Skeletal muscle satellite cell (primary cell): ENCODE results near the gene HNRNPDL.
"Not testable (repeated sequence)": the region's sequence is repeated elsewhere in the genome, so short reads cannot be mapped to it uniquely, and the experiment has no call there.

Source experiments
- H3K27me3 ChIP-seq: 2 replicates; pipeline ENCODE4 v1.7.0; 2013; ENCODE audit warnings: low read length; ENCODE audit not compliant: control insufficient read depth, insufficient read depth
- H3K36me3 ChIP-seq: 2 replicates; pipeline ENCODE4 v1.7.0; 2013; ENCODE audit warnings: mild to moderate bottlenecking, control low read depth, low read length; ENCODE audit not compliant: insufficient read depth
- H3K4me1 ChIP-seq: 2 replicates; pipeline ENCODE4 v1.7.0; 2013; ENCODE audit warnings: low read length; ENCODE audit not compliant: control insufficient read depth, insufficient read depth
- H3K4me2 ChIP-seq: 2 replicates; pipeline ENCODE4 v1.7.0; 2013; ENCODE audit warnings: mild to moderate bottlenecking, low read length
- H3K4me3 ChIP-seq: 2 replicates; pipeline ENCODE4 v1.7.0; 2013; ENCODE audit warnings: low read length
- H3K9ac ChIP-seq: 2 replicates; pipeline ENCODE4 v1.7.0; 2013; ENCODE audit warnings: mild to moderate bottlenecking, low read depth, low read length, moderate library complexity
- H3K9me3 ChIP-seq: replicated peaks from 2 replicates; pipeline ENCODE4 v1.7.0; 2013; ENCODE audit warnings: mild to moderate bottlenecking, control low read depth, low read length

HNRNPDL gene

DNA sequence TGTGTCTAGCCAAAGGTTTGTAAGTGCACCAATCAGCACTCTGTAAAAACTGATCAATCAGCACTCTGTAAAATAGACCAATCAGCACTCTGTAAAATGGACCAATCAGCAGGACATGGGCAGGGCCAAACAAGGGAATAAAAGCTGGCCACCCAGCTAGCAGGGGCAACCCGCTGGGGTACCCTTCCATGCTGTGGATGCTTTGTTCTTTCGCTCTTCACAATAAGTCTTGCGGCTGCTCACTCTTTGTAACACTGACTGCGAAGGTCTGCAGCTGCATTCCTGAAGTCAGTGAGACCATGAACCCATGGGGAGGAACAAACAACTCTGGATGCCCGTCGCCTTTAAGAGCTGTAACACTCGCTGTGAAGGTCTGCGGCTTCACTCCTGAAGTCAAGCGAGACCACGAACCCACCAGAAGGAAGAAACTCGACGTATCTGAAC is 14.3 kb downstream of the HNRNPDL start:
- Histone ChIP-seq H3K4me2 (no peak overlapping the region), H3K4me1 (no peaks in the 10 kb centered on the region), H3K9ac (no peak overlapping the region), H3K4me3 (no peak overlapping the region), H3K27me3 (no peaks in the 10 kb centered on the region), H3K9me3 (no peaks in the 10 kb centered on the region), H3K36me3 (no peaks in the 10 kb centered on the region)

DNA sequence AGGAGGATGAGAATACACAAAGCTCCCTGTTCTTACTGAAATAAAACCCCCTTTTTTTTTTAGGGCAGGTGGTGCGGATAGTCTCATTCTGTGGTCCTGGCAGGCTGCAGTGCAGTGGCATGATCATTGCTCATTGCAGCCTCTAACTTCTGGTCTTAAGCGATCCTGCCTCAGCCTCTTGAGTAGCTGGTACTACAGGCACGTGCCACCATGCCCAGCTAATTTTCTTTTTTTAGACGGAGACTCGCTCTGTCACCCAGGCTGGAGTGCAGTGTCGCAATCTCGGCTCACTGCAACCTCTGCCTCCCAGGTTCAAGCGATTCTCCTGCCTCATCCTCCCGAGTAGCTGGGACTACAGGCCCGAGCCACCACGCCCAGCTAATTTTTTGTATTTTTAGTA is 15.2 kb downstream of the HNRNPDL start:
- H3K4me3 ChIP-seq, H3K27me3 ChIP-seq, H3K9ac ChIP-seq, H3K4me2 ChIP-seq, H3K36me3 ChIP-seq, H3K9me3 ChIP-seq, H3K4me1 ChIP-seq: not testable (repeated sequence)

- Histone ChIP-seq H3K4me1 (no peaks in the 10 kb centered on the region), H3K4me2 (no peak overlapping the region), H3K27me3 (no peaks in the 10 kb centered on the region), H3K9me3 (no peaks in the 10 kb centered on the region), H3K9ac (no peak overlapping the region), H3K4me3 (no peak overlapping the region), H3K36me3 (no peaks in the 10 kb centered on the region)
These were observed 26.5 kb downstream of the HNRNPDL start for GRCh38 chr4:82403725-82404124.

DNA sequence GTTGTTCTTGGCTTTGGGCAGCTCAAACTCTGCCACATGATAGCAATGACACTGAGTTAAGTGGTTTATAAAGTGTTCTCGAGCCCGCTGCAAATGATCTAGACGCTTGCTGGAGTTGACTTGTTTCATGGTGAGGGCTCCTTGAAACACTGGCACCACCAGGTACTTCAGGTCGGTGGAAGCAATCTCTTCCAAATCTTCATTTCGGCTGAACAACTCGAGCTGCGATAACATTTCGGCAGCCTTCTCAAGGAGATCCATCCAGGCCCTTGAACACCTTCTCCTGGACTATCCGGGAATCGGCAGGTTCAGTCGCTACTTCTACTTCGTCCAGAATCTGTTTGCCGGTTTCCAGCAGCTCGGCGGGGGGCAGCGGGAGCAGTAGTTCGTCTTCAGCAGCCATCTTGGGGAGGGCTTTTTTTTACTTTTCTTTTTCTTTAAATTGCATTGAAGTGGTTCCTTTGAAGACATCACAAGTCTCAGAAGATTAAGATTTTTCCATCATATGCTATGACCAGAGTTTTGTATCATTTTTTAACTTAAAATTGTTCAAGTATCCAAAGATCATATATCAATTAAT is 28.0 kb downstream of the HNRNPDL start:
- Histone ChIP-seq H3K4me2 (no peak overlapping the region), H3K9ac (no peak overlapping the region), H3K4me1 (no peaks in the 10 kb centered on the region), H3K9me3 (no peaks in the 10 kb centered on the region), H3K27me3 (no peaks in the 10 kb centered on the region), H3K36me3 (no peaks in the 10 kb centered on the region), H3K4me3 (no peak overlapping the region)

- H3K4me3 ChIP-seq, result no peak overlapping the region
These were observed 28.7 kb downstream of the HNRNPDL start for GRCh38 chr4:82401600-82401999.

DNA sequence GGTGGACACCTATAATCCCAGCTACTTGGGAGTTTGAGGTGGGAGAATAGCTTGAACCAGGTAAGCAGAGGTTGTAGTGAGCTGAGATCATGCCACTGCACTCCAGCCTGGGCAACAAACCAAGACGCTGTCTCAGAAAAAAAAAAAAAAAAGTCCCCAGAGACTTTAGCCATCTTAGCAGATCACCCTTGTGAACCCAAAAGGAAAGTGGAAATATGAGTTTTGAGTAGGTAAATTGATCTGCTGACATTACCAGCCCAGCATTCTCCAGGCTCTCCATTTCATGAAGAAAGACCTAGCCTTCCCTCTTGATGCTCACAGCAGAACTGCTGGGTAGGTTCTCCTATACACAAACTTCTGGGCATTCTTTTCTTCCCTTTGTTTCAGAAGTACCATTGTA is 32.0 kb downstream of the HNRNPDL start:
- H3K4me1 ChIP-seq, result no peaks in the 10 kb centered on the region
- H3K4me3 ChIP-seq, result no peak overlapping the region
- H3K9me3 ChIP-seq, result no peaks in the 10 kb centered on the region
- H3K4me2 ChIP-seq, result no peak overlapping the region
- H3K9ac ChIP-seq, result no peak overlapping the region
- no peaks in the 10 kb centered on the region for H3K36me3 ChIP-seq
- H3K27me3 ChIP-seq, result no peaks in the 10 kb centered on the region

More at GRCh38 chr4:82401600-82401999, 28.7 kb downstream of the HNRNPDL start:
- no peaks in the 10 kb centered on the region for H3K9me3 ChIP-seq
- no peak overlapping the region for H3K9ac ChIP-seq
- no peaks in the 10 kb centered on the region for H3K4me1 ChIP-seq
- no peaks in the 10 kb centered on the region for H3K27me3 ChIP-seq
- H3K4me2 ChIP-seq, result no peak overlapping the region
- H3K36me3 ChIP-seq, result no peaks in the 10 kb centered on the region

DNA sequence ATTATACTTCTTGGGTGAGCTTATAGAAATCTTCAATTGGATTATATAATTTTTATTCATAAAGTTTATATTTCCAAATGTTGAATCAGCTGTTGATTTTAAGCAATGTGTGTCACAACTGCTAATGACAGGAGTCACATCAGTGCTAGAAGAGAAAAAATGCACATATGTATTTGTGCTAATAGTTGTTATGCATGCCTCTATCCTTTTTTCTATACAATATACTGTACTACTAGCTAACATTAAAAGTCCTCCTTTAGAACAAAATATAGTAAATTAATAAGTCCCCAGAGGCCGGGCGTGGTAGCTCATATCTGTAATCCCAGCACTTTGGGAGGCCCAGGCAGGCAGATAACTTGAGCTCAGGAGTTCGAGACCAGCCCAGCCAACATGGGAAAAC is 32.7 kb downstream of the HNRNPDL start:
- H3K9me3 ChIP-seq, result no peaks in the 10 kb centered on the region
- H3K27me3 ChIP-seq, result no peaks in the 10 kb centered on the region
- H3K9ac ChIP-seq, result no peak overlapping the region
- H3K4me1 ChIP-seq, result no peaks in the 10 kb centered on the region
- H3K4me2 ChIP-seq, result no peak overlapping the region
- no peak overlapping the region for H3K4me3 ChIP-seq
- H3K36me3 ChIP-seq, result no peaks in the 10 kb centered on the region

- Histone ChIP-seq H3K4me1 (no peaks in the 10 kb centered on the region), H3K4me3 (no peak overlapping the region), H3K4me2 (no peak overlapping the region), H3K9ac (no peak overlapping the region), H3K9me3 (no peaks in the 10 kb centered on the region), H3K27me3 (no peaks in the 10 kb centered on the region), H3K36me3 (no peaks in the 10 kb centered on the region)
These were observed 35.4 kb downstream of the HNRNPDL start for GRCh38 chr4:82394896-82395295.

DNA sequence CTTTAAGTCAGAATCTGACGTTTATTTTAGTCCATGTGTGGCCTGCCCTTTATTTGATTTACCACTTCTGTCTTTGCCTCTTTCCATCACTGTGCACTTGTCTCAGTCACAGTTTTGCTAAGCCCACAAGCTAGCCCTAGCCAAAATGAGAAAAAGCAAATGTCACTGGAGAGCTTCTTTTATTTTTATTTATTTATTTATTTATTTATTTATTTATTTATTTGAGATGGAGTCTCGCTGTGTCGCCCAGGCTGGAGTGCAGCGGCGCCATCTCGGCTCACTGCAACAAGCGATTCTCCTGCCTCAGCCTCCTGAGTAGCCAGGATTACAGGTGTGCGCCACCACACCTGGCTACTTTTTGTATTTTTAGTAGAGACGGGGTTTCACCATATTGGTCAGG is 40.2 kb downstream of the HNRNPDL start:
- not testable (repeated sequence) for H3K4me3 ChIP-seq, H3K4me1 ChIP-seq, H3K36me3 ChIP-seq, H3K27me3 ChIP-seq, H3K9ac ChIP-seq, H3K9me3 ChIP-seq, H3K4me2 ChIP-seq

DNA sequence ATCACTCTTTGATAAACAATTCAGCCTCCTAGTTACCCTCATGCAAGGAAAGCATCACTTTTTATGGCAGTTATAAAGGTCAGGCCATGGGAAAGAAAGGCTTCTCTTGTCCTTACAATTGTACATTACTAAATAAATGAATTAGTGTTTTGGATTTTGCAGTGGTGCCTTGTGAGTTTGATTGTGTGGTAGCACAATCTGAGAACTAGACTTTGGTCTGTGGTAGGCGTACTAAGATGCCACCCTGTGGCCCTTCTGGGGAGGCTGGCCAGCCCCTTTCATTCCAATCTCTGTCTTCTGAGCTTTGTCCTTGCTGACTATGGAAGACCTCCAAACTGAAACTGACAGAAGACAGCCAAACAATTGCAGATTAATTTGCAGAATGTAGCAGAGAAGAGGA is 41.9 kb downstream of the HNRNPDL start:
- Histone ChIP-seq H3K4me1 (no peaks in the 10 kb centered on the region), H3K4me3 (no peak overlapping the region), H3K27me3 (no peaks in the 10 kb centered on the region), H3K36me3 (no peaks in the 10 kb centered on the region), H3K9ac (no peak overlapping the region), H3K9me3 (no peaks in the 10 kb centered on the region), H3K4me2 (no peak overlapping the region)

DNA sequence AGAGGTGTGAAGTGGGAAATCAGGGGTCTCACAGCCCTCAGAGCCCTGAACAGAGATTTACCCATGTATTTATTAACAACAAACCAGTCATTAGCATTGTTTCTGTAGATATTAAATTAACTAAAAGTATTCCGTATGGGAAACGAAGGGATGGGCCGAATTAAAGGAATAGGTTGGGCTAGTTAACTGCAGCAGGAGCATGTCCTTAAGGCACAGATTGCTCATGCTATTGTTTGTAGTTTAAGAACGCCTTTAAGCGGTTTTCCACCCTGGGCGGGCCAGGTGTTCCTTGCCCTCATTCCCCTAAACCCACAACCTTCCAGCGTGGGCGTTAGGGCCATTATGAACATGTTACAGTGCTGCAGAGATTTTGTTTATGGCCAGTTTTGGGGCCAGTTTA is 44.0 kb downstream of the HNRNPDL start:
- not testable (repeated sequence) for H3K9me3 ChIP-seq, H3K4me1 ChIP-seq, H3K9ac ChIP-seq, H3K36me3 ChIP-seq, H3K4me2 ChIP-seq, H3K27me3 ChIP-seq, H3K4me3 ChIP-seq

DNA sequence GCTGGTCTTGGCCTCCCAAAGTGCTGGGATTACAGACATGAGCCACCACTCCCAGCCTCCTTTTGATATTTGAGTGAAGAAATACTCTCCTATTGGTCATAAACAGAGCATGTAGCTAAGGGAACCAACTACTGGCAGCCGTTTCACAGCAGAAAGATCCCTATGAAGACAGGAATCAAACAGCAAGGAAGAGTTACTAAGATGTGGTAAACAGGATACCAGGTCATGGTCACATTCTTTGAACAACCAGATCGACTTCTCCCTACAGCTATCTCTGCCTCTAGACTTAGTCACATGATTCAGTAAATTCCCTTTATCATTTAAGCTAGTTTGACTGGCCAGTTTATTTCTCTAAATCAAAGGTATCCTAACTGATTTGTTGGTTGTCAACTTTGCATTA is 47.5 kb downstream of the HNRNPDL start:
- Histone ChIP-seq H3K4me1 (peaks cover 4% of the 10 kb centered on the region), H3K9ac (no peak overlapping the region), H3K4me2 (no peak overlapping the region), H3K36me3 (no peaks in the 10 kb centered on the region), H3K4me3 (no peak overlapping the region), H3K9me3 (no peaks in the 10 kb centered on the region), H3K27me3 (no peaks in the 10 kb centered on the region)
